Neuronal stem cell (in vitro differentiated cells): ENCODE measurements around the gene NPIPA2.
"Not testable (repeated sequence)": the region's sequence is repeated elsewhere in the genome, so short reads cannot be mapped to it uniquely, and the experiment has no call there.

ENCODE experiments used
- DNase-seq: peaks from one replicate; pipeline ENCODE4 v3.0.0-alpha.2; 2013; ENCODE audit warnings: low spot score
- H2AFZ ChIP-seq: one replicate; pipeline ENCODE4 v1.6.1; 2013; ENCODE audit warnings: mild to moderate bottlenecking, low read length, inconsistent platforms
- H2AK5ac ChIP-seq: 2 replicates; pipeline ENCODE4 v1.6.1; 2013; ENCODE audit warnings: low read depth, mild to moderate bottlenecking, inconsistent platforms, low read length, moderate library complexity, mixed read lengths
- H2BK120ac ChIP-seq: 2 replicates; pipeline ENCODE4 v1.6.1; 2013; ENCODE audit warnings: low read depth, mild to moderate bottlenecking, inconsistent platforms, low read length, moderate library complexity, mixed read lengths
- H2BK12ac ChIP-seq: one replicate; pipeline ENCODE4 v1.6.1; 2013; ENCODE audit warnings: low read length, inconsistent platforms
- H2BK15ac ChIP-seq: 2 replicates; pipeline ENCODE4 v1.6.1; 2013; ENCODE audit warnings: mild to moderate bottlenecking, low read length, inconsistent platforms, mixed read lengths
- H2BK5ac ChIP-seq: one replicate; pipeline ENCODE4 v1.6.1; 2013; ENCODE audit warnings: inconsistent platforms, mild to moderate bottlenecking, low read length, moderate library complexity
- H3K14ac ChIP-seq: one replicate; pipeline ENCODE4 v1.6.1; 2013; ENCODE audit warnings: low read length, inconsistent platforms
- H3K18ac ChIP-seq: 2 replicates; pipeline ENCODE4 v1.6.1; 2013; ENCODE audit warnings: low read length, inconsistent platforms
- H3K23ac ChIP-seq: 2 replicates; pipeline ENCODE4 v1.6.1; 2013; ENCODE audit warnings: low read depth, mild to moderate bottlenecking, mixed read lengths, low read length, inconsistent platforms; ENCODE audit not compliant: poor library complexity
- H3K27ac ChIP-seq: replicated peaks from 3 replicates; pipeline ENCODE4 v1.5.1; 2013; ENCODE audit warnings: low read length, inconsistent platforms
- H3K27me3 ChIP-seq, 3 experiments: 2 replicates each; pipeline ENCODE4 v1.6.1; 2013; ENCODE audit warnings: low read length in 3 of 3, mild to moderate bottlenecking in 2 of 3, inconsistent platforms in 1 of 3, low read depth in 1 of 3, mixed read lengths in 1 of 3, moderate library complexity in 1 of 3; ENCODE audit not compliant: control insufficient read depth in 3 of 3, insufficient read depth in 3 of 3
- H3K36me3 ChIP-seq, 2 donors: replicated peaks in 1 of 2; 2 replicates each; pipeline ENCODE4 v1.6.1; 2013; ENCODE audit warnings: low read length in 2 of 2; ENCODE audit not compliant: control insufficient read depth in 2 of 2, insufficient read depth in 2 of 2
- H3K4ac ChIP-seq: 2 replicates; pipeline ENCODE4 v1.6.1; 2013; ENCODE audit warnings: inconsistent platforms, mild to moderate bottlenecking, low read length, moderate library complexity
- H3K4me1 ChIP-seq, 2 donors: 1 replicate in 1 of 2; 2 replicates in 1 of 2; pipeline ENCODE4 v1.6.1; 2013; ENCODE audit warnings: low read length in 2 of 2, low read depth in 1 of 2; ENCODE audit not compliant: control insufficient read depth in 2 of 2, insufficient read depth in 1 of 2
- H3K4me2 ChIP-seq: one replicate; pipeline ENCODE4 v1.6.1; 2013; ENCODE audit warnings: mild to moderate bottlenecking, low read length, inconsistent platforms; ENCODE audit not compliant: insufficient read depth, poor library complexity, severe bottlenecking
- H3K4me3 ChIP-seq, 2 donors: 2 replicates each; pipeline ENCODE4 v1.5.1; 2013; ENCODE audit warnings: low read length in 2 of 2, mild to moderate bottlenecking in 2 of 2, inconsistent platforms in 1 of 2, moderate library complexity in 1 of 2
- H3K79me1 ChIP-seq: one replicate; pipeline ENCODE4 v1.6.1; 2013; ENCODE audit warnings: low read depth, mild to moderate bottlenecking, inconsistent platforms, low read length, moderate library complexity
- H3K9ac ChIP-seq: one replicate; pipeline ENCODE4 v1.6.1; 2013; ENCODE audit warnings: mild to moderate bottlenecking, low read depth, low read length, inconsistent platforms; ENCODE audit not compliant: poor library complexity
- H3K9me3 ChIP-seq, 2 donors: replicated peaks in 1 of 2; 2 replicates each; pipeline versions ENCODE3 to v1.6.1; 2013; ENCODE audit warnings: low read length in 2 of 2, mild to moderate bottlenecking in 2 of 2, inconsistent platforms in 1 of 2, low read depth in 1 of 2, mixed read lengths in 1 of 2, moderate library complexity in 1 of 2; ENCODE audit not compliant: control insufficient read depth in 2 of 2, insufficient read depth in 1 of 2
- H4K8ac ChIP-seq: one replicate; pipeline ENCODE4 v1.6.1; 2013; ENCODE audit warnings: low read depth, mild to moderate bottlenecking, inconsistent platforms, low read length, moderate library complexity
- H4K91ac ChIP-seq: one replicate; pipeline ENCODE4 v1.6.1; 2013; ENCODE audit warnings: low read length, low read depth, mild to moderate bottlenecking, inconsistent platforms; ENCODE audit not compliant: poor library complexity
- WGBS, 2 donors: extraction: QIAGEN DNeasy Blood & Tissue Kit; methylation state at CpG; one replicate each; pipeline ENCODE4 v1.1.7; 2013; ENCODE audit warnings: missing lambda C conversion rate in 2 of 2, mixed read lengths in 1 of 2; ENCODE audit not compliant: insufficient read length in 2 of 2, insufficient replicate concordance in 1 of 2; ENCODE audit errors: extremely low coverage in 2 of 2; 5-methylcytosine and 5-hydroxymethylcytosine counted together

NPIPA2 gene

GRCh38 chr16:14797558-14797957 lies 55.2 kb downstream of the NPIPA2 start:
- not testable (repeated sequence) for H3K4me3 ChIP-seq, H3K9ac ChIP-seq, H4K8ac ChIP-seq, H2AK5ac ChIP-seq, H2BK15ac ChIP-seq, H2BK12ac ChIP-seq, H3K9me3 ChIP-seq, H3K4me1 ChIP-seq, H3K23ac ChIP-seq, H2AFZ ChIP-seq, H2BK5ac ChIP-seq, H3K4me2 ChIP-seq, H3K27me3 ChIP-seq, H3K4ac ChIP-seq, H3K79me1 ChIP-seq, H3K18ac ChIP-seq, H3K14ac ChIP-seq, H4K91ac ChIP-seq, H3K27ac ChIP-seq, H2BK120ac ChIP-seq, DNase-seq, H3K36me3 ChIP-seq
- no CpG with 5 or more reads among the region's 2 CpGs for WGBS, 2 donors

- H2BK12ac ChIP-seq, H3K79me1 ChIP-seq, H2BK15ac ChIP-seq, H3K9me3 ChIP-seq, H3K23ac ChIP-seq, H2AFZ ChIP-seq, H3K4me2 ChIP-seq, H3K4ac ChIP-seq, H3K4me1 ChIP-seq, DNase-seq, H2BK120ac ChIP-seq, H4K8ac ChIP-seq, H3K18ac ChIP-seq, H2BK5ac ChIP-seq, H3K9ac ChIP-seq, H2AK5ac ChIP-seq, H3K14ac ChIP-seq, H3K27ac ChIP-seq, H3K27me3 ChIP-seq, H4K91ac ChIP-seq, H3K4me3 ChIP-seq, H3K36me3 ChIP-seq: not testable (repeated sequence)
- WGBS, 2 donors = no CpG with 5 or more reads among the region's 2 CpGs
Observed at GRCh38 chr16:14803577-14803976, 61.2 kb downstream of the NPIPA2 start.

GRCh38 chr16:14807184-14807678 lies 64.9 kb downstream of the NPIPA2 start:
- H3K4me1 ChIP-seq, H3K9ac ChIP-seq, H2BK5ac ChIP-seq, H4K91ac ChIP-seq, H3K23ac ChIP-seq, H3K18ac ChIP-seq, H3K14ac ChIP-seq, H2BK15ac ChIP-seq, H3K4me2 ChIP-seq, H3K4ac ChIP-seq, H4K8ac ChIP-seq, H3K36me3 ChIP-seq, H2BK12ac ChIP-seq, DNase-seq, H3K4me3 ChIP-seq, H3K27ac ChIP-seq, H3K79me1 ChIP-seq, H2AFZ ChIP-seq, H3K9me3 ChIP-seq, H2AK5ac ChIP-seq, H2BK120ac ChIP-seq, H3K27me3 ChIP-seq: not testable (repeated sequence)
- WGBS, 2 donors = no CpG with 5 or more reads among the region's 3 CpGs

- not testable (repeated sequence) for H2BK15ac ChIP-seq, H2BK5ac ChIP-seq, H3K4me1 ChIP-seq, H2AK5ac ChIP-seq, H3K36me3 ChIP-seq, H2AFZ ChIP-seq, DNase-seq, H3K4me3 ChIP-seq, H3K18ac ChIP-seq, H3K4ac ChIP-seq, H3K9me3 ChIP-seq, H2BK120ac ChIP-seq, H3K27ac ChIP-seq, H3K27me3 ChIP-seq, H2BK12ac ChIP-seq, H3K23ac ChIP-seq, H3K4me2 ChIP-seq, H4K8ac ChIP-seq, H3K79me1 ChIP-seq, H3K9ac ChIP-seq, H3K14ac ChIP-seq, H4K91ac ChIP-seq
- no CpG with 5 or more reads among the region's 3 CpGs for WGBS, 2 donors
Observed at GRCh38 chr16:14813890-14814289, 71.6 kb downstream of the NPIPA2 start.
